Liver (tissue), 9 donors: ENCODE data around the gene UPP1. TPM values are rescaled to one million over a fixed set of nuclear protein-coding genes. Genes with fewer than 3 reads are reported as not detected.

ENCODE experiments used
- DNase-seq: peaks from one replicate; pipeline ENCODE4 v3.0.0-alpha.2; 2017; ENCODE audit warnings: low spot score
- H3K27ac ChIP-seq, 2 donors: one replicate each; pipeline ENCODE4 v1.7.0; 2013; ENCODE audit warnings: inconsistent platforms in 2 of 2, low read length in 2 of 2, control low read depth in 1 of 2, low read depth in 1 of 2, mild to moderate bottlenecking in 1 of 2
- H3K27me3 ChIP-seq, 4 donors: one replicate each; pipeline versions ENCODE4 v1.6.1 to v1.7.0; 2013; ENCODE audit warnings: low read length in 3 of 4, inconsistent platforms in 1 of 4, mild to moderate bottlenecking in 1 of 4, moderate library complexity in 1 of 4; ENCODE audit not compliant: control insufficient read depth in 4 of 4, insufficient read depth in 4 of 4
- H3K36me3 ChIP-seq, 4 donors: one replicate each; pipeline versions ENCODE4 v1.6.1 to v1.7.0; 2013; ENCODE audit warnings: low read length in 3 of 4, mild to moderate bottlenecking in 3 of 4, low read depth in 1 of 4, moderate library complexity in 1 of 4; ENCODE audit not compliant: control insufficient read depth in 4 of 4, insufficient read depth in 3 of 4
- H3K4me1 ChIP-seq, 4 donors: one replicate each; pipeline versions ENCODE4 v1.6.1 to v1.7.0; 2013; ENCODE audit warnings: low read length in 3 of 4, mild to moderate bottlenecking in 3 of 4, moderate library complexity in 1 of 4; ENCODE audit not compliant: control insufficient read depth in 4 of 4, insufficient read depth in 4 of 4
- H3K4me3 ChIP-seq, 3 donors: one replicate each; pipeline versions ENCODE4 v1.6.1 to v1.7.0; 2013; ENCODE audit warnings: low read length in 3 of 3, control low read depth in 1 of 3, low read depth in 1 of 3, mild to moderate bottlenecking in 1 of 3
- H3K9ac ChIP-seq, 2 donors: one replicate each; pipeline ENCODE4 v1.7.0; 2013; ENCODE audit warnings: low read length in 2 of 2, mild to moderate bottlenecking in 2 of 2, moderate library complexity in 2 of 2, control low read depth in 1 of 2, low read depth in 1 of 2
- H3K9me3 ChIP-seq, 4 donors: one replicate each; pipeline versions ENCODE4 v1.6.1 to v1.7.0; 2013; ENCODE audit warnings: low read length in 3 of 4; ENCODE audit not compliant: control insufficient read depth in 4 of 4
- EGR1 ChIP-seq, 2 donors: IDR thresholded peaks; 2 replicates each; pipeline ENCODE4 v1.6.1; 2016 to 2018; ENCODE audit warnings: antibody characterized with exemption in 2 of 2, low read depth in 2 of 2
- FOXA1 ChIP-seq: IDR thresholded peaks from 2 replicates; pipeline ENCODE4 v1.6.1; 2016; ENCODE audit warnings: antibody characterized with exemption
- FOXA2 ChIP-seq: IDR thresholded peaks from 2 replicates; pipeline ENCODE4 v1.6.1; 2016; ENCODE audit warnings: antibody characterized with exemption
- GABPA ChIP-seq, 2 donors: IDR thresholded peaks in 1 of 2; conservative IDR thresholded peaks in 1 of 2; 2 replicates each; pipeline ENCODE4 v1.6.1; 2016; ENCODE audit warnings: antibody characterized with exemption in 2 of 2, mild to moderate bottlenecking in 1 of 2, moderate library complexity in 1 of 2
- HNF4A ChIP-seq, 2 donors: conservative IDR thresholded peaks; 2 replicates each; pipeline ENCODE4 v1.6.1; 2016; ENCODE audit warnings: antibody characterized with exemption in 2 of 2, mild to moderate bottlenecking in 2 of 2
- HNF4G ChIP-seq: IDR thresholded peaks from 2 replicates; pipeline ENCODE4 v1.6.1; 2016; ENCODE audit warnings: antibody characterized with exemption
- NR2F2 ChIP-seq: IDR thresholded peaks from 2 replicates; pipeline ENCODE4 v1.6.1; 2016; ENCODE audit warnings: antibody characterized with exemption
- RAD21 ChIP-seq, 2 donors: IDR thresholded peaks; 2 replicates each; pipeline ENCODE4 v1.6.1; 2016; ENCODE audit warnings: antibody characterized with exemption in 2 of 2, mild to moderate bottlenecking in 2 of 2
- RXRA ChIP-seq, 2 donors: IDR thresholded peaks; 2 replicates each; pipeline ENCODE4 v1.6.1; 2017 to 2018; ENCODE audit warnings: antibody characterized with exemption in 2 of 2, mild to moderate bottlenecking in 1 of 2
- SP1 ChIP-seq: IDR thresholded peaks from 2 replicates; pipeline ENCODE4 v1.6.1; 2018; ENCODE audit warnings: antibody characterized with exemption, mild to moderate bottlenecking
- YY1 ChIP-seq: IDR thresholded peaks from 2 replicates; pipeline ENCODE4 v1.6.1; 2016; ENCODE audit warnings: antibody characterized with exemption, mild to moderate bottlenecking
- WGBS: extraction: QIAGEN DNeasy Blood & Tissue Kit; methylation state at CpG from one replicate; pipeline ENCODE4 v1.1.7; 2013; 5-methylcytosine and 5-hydroxymethylcytosine counted together
- polyA plus RNA-seq, 2 donors: library from polyadenylated mRNA; stranded (reverse) in 1 of 2; unstranded in 1 of 2; fragments of 200-250 nt in 1 of 2; fragments of >200 nt in 1 of 2; fragmentation: Nextera tagmentation in 1 of 2; extraction: Ambion mirVana in 1 of 2; gene quantifications; one replicate each; pipeline versions ENCODE4 v1.2.1 to v1.2.3, GENCODE V29; 2013 to 2015
- total RNA-seq, 2 donors: library from RNA; depleted of rRNA; stranded (reverse); fragments of >200 nt; gene quantifications; one replicate each; pipeline ENCODE4 v1.2.3, GENCODE V29; 2014
- TF ChIP-seq, protein P1 (sequence below): IDR thresholded peaks from 2 replicates; pipeline ENCODE4 v1.6.1; 2016; ENCODE audit warnings: antibody characterized with exemption
- TF ChIP-seq, protein P2 (sequence below): IDR thresholded peaks from 2 replicates; pipeline ENCODE4 v1.6.1; 2016; ENCODE audit warnings: antibody characterized with exemption
- TF ChIP-seq, protein P3 (sequence below): IDR thresholded peaks from 2 replicates; pipeline ENCODE4 v1.6.1; 2016; ENCODE audit warnings: antibody characterized with exemption
- donor health status: healthy.
- donor health status: healthy.
- donor health status: healthy.
- donor health status: healthy.
- donor health status: healthy.

Gene UPP1
- total and polyA plus RNA-seq, 4 donors, result 3.1 to 18.8 (median 9.1) TPM

DNA sequence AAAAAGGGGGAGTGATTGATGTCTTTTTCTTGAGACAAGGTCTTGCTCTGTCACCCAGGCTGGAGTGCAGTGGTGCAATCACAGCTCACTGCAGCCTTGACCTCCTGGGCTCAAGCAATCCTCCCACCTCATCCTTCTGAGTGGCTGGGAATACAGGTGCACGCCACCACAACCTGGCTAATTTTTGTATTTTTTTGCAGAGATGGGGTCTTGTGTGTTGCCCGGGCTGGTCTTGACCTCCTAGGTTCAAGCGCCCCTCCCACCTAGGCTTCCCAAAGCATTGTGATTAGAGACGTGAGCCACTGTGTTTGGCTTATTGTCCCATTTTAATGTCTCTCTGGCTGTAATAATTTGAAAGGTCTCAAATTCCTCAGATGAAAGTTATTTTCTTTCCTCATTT is 21.8 kb downstream of the UPP1 start:
- TF ChIP-seq FOXA1 (no peak), GABPA (IDR thresholded peaks at IDR 0.05 in 1 of 2, conservative IDR thresholded peaks at IDR 0.05 in 1 of 2) (no peak), NR2F2 (no peak), SP1 (no peak), FOXA2 (no peak), RXRA (IDR thresholded peaks at IDR 0.05) (no peak), RAD21 (IDR thresholded peaks at IDR 0.05) (no peak)
- TF ChIP-seq, protein P1, sequence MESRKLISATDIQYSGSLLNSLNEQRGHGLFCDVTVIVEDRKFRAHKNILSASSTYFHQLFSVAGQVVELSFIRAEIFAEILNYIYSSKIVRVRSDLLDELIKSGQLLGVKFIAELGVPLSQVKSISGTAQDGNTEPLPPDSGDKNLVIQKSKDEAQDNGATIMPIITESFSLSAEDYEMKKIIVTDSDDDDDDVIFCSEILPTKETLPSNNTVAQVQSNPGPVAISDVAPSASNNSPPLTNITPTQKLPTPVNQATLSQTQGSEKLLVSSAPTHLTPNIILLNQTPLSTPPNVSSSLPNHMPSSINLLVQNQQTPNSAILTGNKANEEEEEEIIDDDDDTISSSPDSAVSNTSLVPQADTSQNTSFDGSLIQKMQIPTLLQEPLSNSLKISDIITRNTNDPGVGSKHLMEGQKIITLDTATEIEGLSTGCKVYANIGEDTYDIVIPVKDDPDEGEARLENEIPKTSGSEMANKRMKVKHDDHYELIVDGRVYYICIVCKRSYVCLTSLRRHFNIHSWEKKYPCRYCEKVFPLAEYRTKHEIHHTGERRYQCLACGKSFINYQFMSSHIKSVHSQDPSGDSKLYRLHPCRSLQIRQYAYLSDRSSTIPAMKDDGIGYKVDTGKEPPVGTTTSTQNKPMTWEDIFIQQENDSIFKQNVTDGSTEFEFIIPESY, result no peak
- TF ChIP-seq, protein P2, sequence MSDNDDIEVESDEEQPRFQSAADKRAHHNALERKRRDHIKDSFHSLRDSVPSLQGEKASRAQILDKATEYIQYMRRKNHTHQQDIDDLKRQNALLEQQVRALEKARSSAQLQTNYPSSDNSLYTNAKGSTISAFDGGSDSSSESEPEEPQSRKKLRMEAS, result no peak
- no peak overlapping the region for H3K27ac ChIP-seq
- H3K4me1 ChIP-seq, result peaks cover 2 to 8% (median 4%) of the 10 kb centered on the region in 4 donors
- peaks cover 7 to 20% (median 14%) of the 10 kb centered on the region in 4 donors for H3K36me3 ChIP-seq
- no peak overlapping the region for H3K9ac ChIP-seq
- H3K9me3 ChIP-seq, result no peaks in the 10 kb centered on the region
- no peaks in the 10 kb centered on the region for H3K27me3 ChIP-seq
- 84% methylated on average over 4 of the region's 4 CpGs for WGBS
- no peak for DNase-seq
- no peak overlapping the region for H3K4me3 ChIP-seq

DNA sequence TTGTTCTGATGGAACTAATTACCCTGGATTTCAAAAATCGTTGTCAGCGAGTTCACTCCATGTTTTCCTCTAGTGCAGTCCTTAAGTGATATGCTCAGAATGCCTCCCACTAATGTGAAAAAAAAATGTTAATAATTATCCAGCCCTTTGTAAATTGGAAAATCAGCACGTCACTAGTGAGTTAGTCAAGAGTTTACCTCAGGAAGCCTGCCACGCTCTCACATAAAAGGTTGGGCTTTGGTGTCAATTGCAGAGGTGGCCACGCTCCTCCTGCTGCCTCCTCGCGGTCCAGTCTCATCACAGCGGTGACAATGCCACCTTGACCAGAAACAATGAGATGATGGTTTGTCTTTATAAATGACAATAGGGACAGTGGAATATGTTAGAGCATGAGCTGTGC is 22.5 kb downstream of the UPP1 start:
- Histone ChIP-seq H3K36me3 (peaks cover 7 to 17% (median 13%) of the 10 kb centered on the region in 4 donors), H3K4me1 (peaks cover 2 to 8% (median 4%) of the 10 kb centered on the region in 4 donors), H3K27ac (no peak overlapping the region), H3K9me3 (no peaks in the 10 kb centered on the region), H3K27me3 (no peaks in the 10 kb centered on the region), H3K4me3 (no peak overlapping the region), H3K9ac (no peak overlapping the region)
- 83% methylated on average over 8 of the region's 8 CpGs for WGBS
- peak in 1 of 2 donors; percentile 19 for TF ChIP-seq RAD21 (IDR thresholded peaks at IDR 0.05)
- TF ChIP-seq HNF4A (conservative IDR thresholded peaks at IDR 0.05), result peak in 1 of 2 donors; percentile 33
- TF ChIP-seq, protein P2, result no peak
- TF ChIP-seq, protein P1, result peak; percentile 15
- TF ChIP-seq SP1, result peak; percentile 34
- TF ChIP-seq RXRA (IDR thresholded peaks at IDR 0.05), result peak; percentile 28 to 62
- DNase-seq, result no peak

DNA sequence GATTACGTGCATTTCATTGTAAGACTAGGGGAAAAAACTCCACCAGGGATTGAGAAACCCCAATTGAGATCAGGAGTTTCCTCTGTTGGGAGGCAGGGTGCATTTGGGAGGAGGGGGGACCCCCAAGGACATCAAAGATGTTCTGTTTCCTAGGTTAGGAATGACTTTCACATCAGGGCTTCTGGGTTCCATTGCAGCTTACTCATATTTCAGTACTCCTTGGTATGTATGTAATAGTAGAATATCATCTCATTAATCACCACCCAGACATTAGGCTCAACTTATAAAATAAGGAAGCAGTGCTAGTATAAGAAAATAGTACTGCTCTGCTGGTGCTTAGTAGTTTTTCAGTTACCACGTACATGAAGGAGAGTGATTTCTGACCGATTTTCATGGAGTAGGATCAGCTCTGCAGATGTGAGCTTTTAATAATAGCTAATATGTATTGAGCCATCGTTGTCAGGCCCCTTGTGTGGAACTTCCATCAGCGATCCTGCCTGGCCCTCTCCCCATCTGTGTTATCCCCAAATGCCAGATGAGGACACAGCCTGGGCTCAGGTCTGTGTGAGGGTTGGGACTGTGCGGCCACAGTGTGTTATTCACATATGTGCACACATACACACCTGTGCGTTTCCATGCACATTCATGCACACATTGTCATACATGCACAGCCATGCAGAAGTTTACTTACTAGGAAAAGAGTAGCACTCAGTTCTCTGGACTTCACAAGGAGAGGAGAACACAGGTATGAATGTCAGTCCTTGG is 23.5 kb downstream of the UPP1 start:
- no peak overlapping the region for H3K27ac ChIP-seq
- no peak overlapping the region for H3K4me3 ChIP-seq
- no peaks in the 10 kb centered on the region for H3K9me3 ChIP-seq
- H3K4me1 ChIP-seq, result peaks cover 2 to 8% (median 4%) of the 10 kb centered on the region in 4 donors
- H3K27me3 ChIP-seq, result no peaks in the 10 kb centered on the region
- DNase-seq, result no peak
- 94% methylated on average over 7 of the region's 7 CpGs for WGBS
- peaks cover 3 to 7% (median 4%) of the 10 kb centered on the region in 4 donors for H3K36me3 ChIP-seq
- no peak overlapping the region for H3K9ac ChIP-seq
- TF ChIP-seq, protein P3, sequence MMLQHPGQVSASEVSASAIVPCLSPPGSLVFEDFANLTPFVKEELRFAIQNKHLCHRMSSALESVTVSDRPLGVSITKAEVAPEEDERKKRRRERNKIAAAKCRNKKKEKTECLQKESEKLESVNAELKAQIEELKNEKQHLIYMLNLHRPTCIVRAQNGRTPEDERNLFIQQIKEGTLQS, result no peak
- no peak for TF ChIP-seq SP1
- no peak for TF ChIP-seq FOXA1
- TF ChIP-seq EGR1 (IDR thresholded peaks at IDR 0.05; ENCODE audit: low read depth in 2 of 2), result no peak
- no peak for TF ChIP-seq YY1
- TF ChIP-seq HNF4A (conservative IDR thresholded peaks at IDR 0.05), result no peak
- no peak for TF ChIP-seq HNF4G
- TF ChIP-seq, protein P1, result no peak
- TF ChIP-seq, protein P2, result no peak
- TF ChIP-seq NR2F2, result no peak
